H1 (cell line): Measurements from ENCODE around the gene OR1E2. TPM values are rescaled to one million over a fixed set of nuclear protein-coding genes. Genes with fewer than 3 reads are reported as not detected.

Experiments
- CTCF ChIA-PET: fragments of 300-600 bp; sonication (Branson Sonifier 250); formaldehyde crosslinking; loops from one replicate; lab custom pipeline; 2021; ENCODE audit not compliant: partially characterized antibody; lab: Charles Lee
- POLR2A ChIA-PET: fragments of 300-600 bp; sonication (Branson Sonifier 250); formaldehyde crosslinking; loops from one replicate; lab custom pipeline; 2021; ENCODE audit warnings: inconsistent platforms; ENCODE audit not compliant: partially characterized antibody; lab: Charles Lee
- DNase-seq, 2 experiments: peaks; one replicate each; pipeline versions ENCODE4 v3.0.0 to v3.0.0-alpha.2; 2010 to 2022; ENCODE audit warnings: low spot score in 2 of 2, low read depth in 1 of 2, mixed read lengths in 1 of 2
- FAIRE-seq: peaks from 2 replicates; lab custom pipeline; 2011; peaks lifted over from hg19 to GRCh38; lab: Jason Lieb, UNC
- H2AFZ ChIP-seq: 2 replicates; pipeline ENCODE4 v1.8.1; 2012; ENCODE audit warnings: low read length, inconsistent platforms
- H2AK5ac ChIP-seq: 2 replicates; pipeline ENCODE4 v1.6.1; 2013; ENCODE audit warnings: low read depth, low read length
- H2BK120ac ChIP-seq: replicated peaks from 2 replicates; pipeline ENCODE3; 2013; ENCODE audit warnings: low read depth, low read length, inconsistent platforms
- H2BK12ac ChIP-seq: 2 replicates; pipeline ENCODE4 v1.6.1; 2013; ENCODE audit warnings: low read depth, low read length
- H2BK15ac ChIP-seq: 2 replicates; pipeline ENCODE4 v1.6.1; 2013; ENCODE audit warnings: low read length
- H2BK20ac ChIP-seq: 2 replicates; pipeline ENCODE4 v1.6.1; 2013; ENCODE audit warnings: low read length
- H2BK5ac ChIP-seq: 2 replicates; pipeline ENCODE4 v1.6.1; 2013; ENCODE audit warnings: low read depth, low read length
- H3K14ac ChIP-seq: 2 replicates; pipeline ENCODE4 v1.6.1; 2013; ENCODE audit warnings: inconsistent platforms; ENCODE audit not compliant: insufficient read length
- H3K18ac ChIP-seq: 2 replicates; pipeline ENCODE4 v1.6.1; 2013; ENCODE audit warnings: low read length; ENCODE audit errors: extremely low read depth
- H3K23ac ChIP-seq: 2 replicates; pipeline ENCODE4 v1.6.1; 2013; ENCODE audit warnings: inconsistent platforms; ENCODE audit not compliant: insufficient read length
- H3K23me2 ChIP-seq: 2 replicates; pipeline ENCODE4 v1.6.1; 2013; ENCODE audit warnings: low read depth, low read length
- H3K27ac ChIP-seq: 2 replicates; pipeline ENCODE4 v1.6.1; 2011; ENCODE audit warnings: low read depth, low read length, inconsistent platforms
- H3K27me3 ChIP-seq, 4 experiments: replicated peaks in 1 of 4; 1 replicate in 1 of 4; 2 replicates in 3 of 4; pipeline versions ENCODE4 v1.6.1 to v1.8.1; 2011 to 2013; ENCODE audit warnings: low read length in 3 of 4, mild to moderate bottlenecking in 3 of 4, inconsistent platforms in 2 of 4, mixed read lengths in 2 of 4, moderate library complexity in 1 of 4; ENCODE audit not compliant: control insufficient read depth in 3 of 4, insufficient read depth in 3 of 4; ENCODE audit errors: extremely low read depth in 1 of 4
- H3K36me3 ChIP-seq, 4 experiments: 2 replicates each; pipeline versions ENCODE4 v1.6.1 to v1.8.1; 2011 to 2013; ENCODE audit warnings: mild to moderate bottlenecking in 4 of 4, low read length in 3 of 4, moderate library complexity in 2 of 4, control low read depth in 1 of 4, inconsistent platforms in 1 of 4; ENCODE audit not compliant: insufficient read depth in 4 of 4, control insufficient read depth in 2 of 4
- H3K4ac ChIP-seq: replicated peaks from 2 replicates; pipeline ENCODE3; 2013; ENCODE audit warnings: low read length, low read depth, mixed read lengths, inconsistent platforms; ENCODE audit not compliant: insufficient read length
- H3K4me1 ChIP-seq, 4 experiments: replicated peaks in 1 of 4; 1 replicate in 1 of 4; 2 replicates in 3 of 4; pipeline versions ENCODE4 v1.6.1 to v1.8.1; 2011 to 2013; ENCODE audit warnings: low read length in 3 of 4, inconsistent platforms in 2 of 4, mixed read lengths in 1 of 4; ENCODE audit not compliant: insufficient read depth in 4 of 4, control insufficient read depth in 3 of 4
- H3K4me2 ChIP-seq, 2 experiments: 2 replicates each; pipeline versions ENCODE4 v1.6.1 to v1.8.1; 2011 to 2013; ENCODE audit warnings: low read depth in 2 of 2, low read length in 2 of 2, control low read depth in 1 of 2, inconsistent platforms in 1 of 2, mild to moderate bottlenecking in 1 of 2; ENCODE audit not compliant: insufficient read depth in 1 of 2
- H3K4me3 ChIP-seq, 4 experiments: fragments of 200-600, 300-600 bp in 1 of 4; sonication (generic), shearing (Covaris generic), sonication (Bioruptor Twin) in 1 of 4; 2 replicates each; pipeline versions ENCODE4 v1.5.1 to v1.8.1; 2011 to 2016; ENCODE audit warnings: low read length in 4 of 4, low read depth in 3 of 4, control low read depth in 2 of 4, inconsistent platforms in 2 of 4, mild to moderate bottlenecking in 2 of 4, mixed read lengths in 1 of 4, moderate library complexity in 1 of 4; ENCODE audit not compliant: insufficient read depth in 2 of 4; ENCODE audit errors: extremely low read depth in 1 of 4
- H3K56ac ChIP-seq: replicated peaks from 2 replicates; pipeline ENCODE3; 2013; ENCODE audit warnings: low read depth, mild to moderate bottlenecking, mixed read lengths, low read length, inconsistent platforms; ENCODE audit not compliant: insufficient read length
- H3K79me1 ChIP-seq: 2 replicates; pipeline ENCODE4 v1.6.1; 2013; ENCODE audit warnings: low read depth, low read length, control low read depth
- H3K79me2 ChIP-seq, 2 experiments: 2 replicates each; pipeline versions ENCODE4 v1.6.1 to v1.8.1; 2012 to 2013; ENCODE audit warnings: low read length in 2 of 2, mild to moderate bottlenecking in 2 of 2, inconsistent platforms in 1 of 2; ENCODE audit not compliant: insufficient read depth in 2 of 2, control insufficient read depth in 1 of 2
- H3K9ac ChIP-seq, 4 experiments: replicated peaks in 1 of 4; 1 replicate in 1 of 4; 2 replicates in 3 of 4; pipeline versions ENCODE4 v1.6.1 to v1.8.1; 2011 to 2013; ENCODE audit warnings: low read depth in 3 of 4, low read length in 3 of 4, control low read depth in 2 of 4, mild to moderate bottlenecking in 2 of 4, moderate library complexity in 2 of 4, inconsistent platforms in 1 of 4; ENCODE audit errors: extremely low read depth in 1 of 4
- H3K9me3 ChIP-seq, 2 experiments: 2 replicates each; pipeline versions ENCODE4 v1.6.1 to v1.8.1; 2012 to 2013; ENCODE audit warnings: mild to moderate bottlenecking in 2 of 2, moderate library complexity in 2 of 2, control low read depth in 1 of 2, inconsistent platforms in 1 of 2, low read depth in 1 of 2, low read length in 1 of 2, mixed read lengths in 1 of 2; ENCODE audit not compliant: insufficient read depth in 2 of 2
- H4K20me1 ChIP-seq, 2 experiments: replicated peaks in 1 of 2; 2 replicates each; pipeline versions ENCODE3 to v1.8.1; 2011 to 2013; ENCODE audit warnings: inconsistent platforms in 2 of 2, low read length in 2 of 2, mild to moderate bottlenecking in 1 of 2; ENCODE audit not compliant: insufficient read depth in 2 of 2, control insufficient read depth in 1 of 2
- H4K5ac ChIP-seq: 2 replicates; pipeline ENCODE4 v1.6.1; 2013; ENCODE audit warnings: low read length, low read depth, mixed read lengths, inconsistent platforms; ENCODE audit not compliant: insufficient read length
- H4K8ac ChIP-seq: 2 replicates; pipeline ENCODE4 v1.8.0; 2013; ENCODE audit warnings: mild to moderate bottlenecking, moderate library complexity, low read length, inconsistent platforms; ENCODE audit not compliant: insufficient read depth; ENCODE audit errors: extremely low read depth
- H4K91ac ChIP-seq: replicated peaks from 2 replicates; pipeline ENCODE3; 2013; ENCODE audit warnings: low read length, mixed read lengths, inconsistent platforms; ENCODE audit not compliant: insufficient read length
- TAF7 ChIP-seq: optimal IDR thresholded peaks from 2 replicates; pipeline ENCODE3; 2011; ENCODE audit warnings: low read depth, mild to moderate bottlenecking, inconsistent platforms, low read length, moderate library complexity, borderline replicate concordance
- WGBS, 2 experiments: shearing (Covaris generic) in 1 of 2; methylation state at CpG; one replicate each; pipeline versions ENCODE4 v1.1.6 to v1.1.7; 2013 to 2015; ENCODE audit warnings: low lambda C conversion rate in 2 of 2, mixed read lengths in 2 of 2, inconsistent platforms in 1 of 2, low coverage in 1 of 2, missing lambda C conversion rate in 1 of 2; ENCODE audit not compliant: insufficient replicate concordance in 2 of 2, insufficient coverage in 1 of 2, insufficient read length in 1 of 2; ENCODE audit errors: extremely low coverage in 1 of 2, missing lambda C conversion rate in 1 of 2; 5-methylcytosine and 5-hydroxymethylcytosine counted together
- polyA plus RNA-seq, 7 experiments: library from polyadenylated mRNA; depleted of rRNA in 3 of 7; stranded (reverse) in 5 of 7; unstranded in 2 of 7; fragments of >200 nt in 5 of 7; fragments of 200-250 nt in 2 of 7; gene quantifications; 1 replicate in 5 of 7; 2 replicates in 1 of 7; 4 replicates in 1 of 7; pipeline versions ENCODE4 v1.2.1 to v1.2.3, GENCODE V29; 2011 to 2013; ENCODE audit warnings: missing spikeins in 2 of 7, mixed read lengths in 2 of 7
- total RNA-seq: library from RNA; stranded (reverse); fragmentation: NEBNext Ultra II Directional; extraction: Animal tissue kit (Norgen Biotek cat#: 25700); gene quantifications from 2 replicates; pipeline ENCODE4 v1.2.1, GENCODE V29; 2021

The OR1E2 gene
- total and polyA plus RNA-seq, 2 of the 8 experiments (the other 6 are each of a cell fraction or from before 2014, with no cell fraction given): not detected

GRCh38 chr17:3389791-3390190, 43.9 kb downstream of the OR1E2 start:
- no peak for TF ChIP-seq TAF7
- TF ChIP-seq, all 59 proteins: peak for 0

More at GRCh38 chr17:3389791-3390190, 43.9 kb downstream of the OR1E2 start:
- POLR2A ChIA-PET: no interaction called here
- no peaks in the 10 kb centered on the region for H3K23me2 ChIP-seq
- no peaks in the 10 kb centered on the region for H3K36me3 ChIP-seq
- H3K4me2 ChIP-seq: no peak overlapping the region
- no peak overlapping the region for H3K23ac ChIP-seq
- H3K27me3 ChIP-seq: no peaks in the 10 kb centered on the region; a peak in 1 of 7 replicates
- H2AK5ac ChIP-seq: no peak overlapping the region
- H4K20me1 ChIP-seq: no peaks in the 10 kb centered on the region
- H3K56ac ChIP-seq: no peak overlapping the region
- H3K79me1 ChIP-seq: no peaks in the 10 kb centered on the region
- H2BK12ac ChIP-seq: no peak overlapping the region
- no peak overlapping the region for H2BK5ac ChIP-seq
- no peak overlapping the region for H3K9ac ChIP-seq
- CTCF ChIA-PET: interaction anchor here (0.6 kb wide), 1 partner anchor 661 kb away, joined by 3 read pairs; no protein-coding TSS in a partner anchor
- H3K9me3 ChIP-seq: peaks cover 20 to 25% of the 10 kb centered on the region in 2 experiments; a peak in 3 of 4 replicates
- no peak overlapping the region for H3K4ac ChIP-seq
- no peak overlapping the region for H4K91ac ChIP-seq
- WGBS, 2 experiments: 87% methylated on average over 4 of the region's 4 CpGs; no CpG with 5 or more reads in 1 of the 2 experiments
- no peaks in the 10 kb centered on the region; a peak in 1 of 7 replicates for H3K4me1 ChIP-seq
- no peak overlapping the region for H4K8ac ChIP-seq
- H3K27ac ChIP-seq: no peak overlapping the region
- H3K14ac ChIP-seq: no peak overlapping the region
- no peak overlapping the region for H2BK120ac ChIP-seq
- H3K4me3 ChIP-seq: no peak overlapping the region
- FAIRE-seq (no peak), DNase-seq (no peak)
- H2BK15ac ChIP-seq: no peak overlapping the region
- no peaks in the 10 kb centered on the region for H3K79me2 ChIP-seq
- no peak overlapping the region for H2BK20ac ChIP-seq
- no peak overlapping the region for H3K18ac ChIP-seq
- no peak overlapping the region for H2AFZ ChIP-seq
- H4K5ac ChIP-seq: no peak overlapping the region
